A549 (cell line): ENCODE measurements around the gene CDT1. TPM values are rescaled to one million over a fixed set of nuclear protein-coding genes. Genes with fewer than 3 reads are reported as not detected.

ENCODE experiments used
- ATAC-seq, 2 experiments: fragments of 200-7000 bp in 1 of 2; fragments of >200 bp in 1 of 2; cut with Nextera tagmentation in 1 of 2; cut with Tn5 transposase in 1 of 2; 3 replicates each; pipeline versions ENCODE4 v1.8.0 to v1.9.1; 2018 to 2020; ENCODE audit warnings: mild to moderate bottlenecking in 1 of 2, moderate library complexity in 1 of 2
- CTCF ChIA-PET: fragments of 300-600 bp; sonication (Branson Sonifier 250); formaldehyde crosslinking; extraction: SDS; loops from one replicate; lab custom pipeline; 2021; ENCODE audit warnings: antibody characterized with exemption, inconsistent platforms; lab: Yijun Ruan, JAX
- POLR2A ChIA-PET: fragments of 350-600 bp; formaldehyde crosslinking; extraction: SDS; loops from one replicate; lab custom pipeline; 2021; ENCODE audit warnings: antibody characterized with exemption, inconsistent platforms; lab: Yijun Ruan, JAX
- DNase-seq, 2 experiments: peaks; one replicate each; pipeline versions ENCODE4 v3.0.0 to v3.0.0-alpha.2; 2011 to 2016; ENCODE audit warnings: low read depth in 1 of 2, low spot score in 1 of 2
- FAIRE-seq: peaks from 2 replicates; lab custom pipeline; 2011; peaks lifted over from hg19 to GRCh38; lab: Jason Lieb, UNC
- H3K27ac ChIP-seq, 2 experiments: fragments of >200 bp; sonication (Bioruptor Twin); formaldehyde crosslinking; 3 replicates each; pipeline ENCODE4 v1.5.1; 2016 to 2017
- H3K4me1 ChIP-seq: fragments of >200 bp; sonication (Bioruptor Twin); formaldehyde crosslinking; 3 replicates; pipeline ENCODE4 v1.6.1; 2016
- H3K4me2 ChIP-seq: fragments of >200 bp; sonication (Bioruptor Twin); formaldehyde crosslinking; 3 replicates; pipeline ENCODE4 v1.6.1; 2016
- H3K4me3 ChIP-seq: fragments of >200 bp; sonication (Bioruptor Twin); formaldehyde crosslinking; 3 replicates; pipeline ENCODE4 v1.5.1; 2016
- H3K9me3 ChIP-seq: fragments of >200 bp; sonication (Bioruptor Twin); formaldehyde crosslinking; 3 replicates; pipeline ENCODE4 v1.6.1; 2016
- BHLHE40 ChIP-seq: IDR thresholded peaks from 2 replicates; pipeline ENCODE4 v1.6.1; 2012; ENCODE audit warnings: low read depth, low read length, inconsistent platforms
- CBX2 ChIP-seq: fragments of 200-600 bp; sonication (generic); IDR thresholded peaks from 2 replicates; pipeline ENCODE4 v1.6.1; 2016; ENCODE audit warnings: low read depth, mild to moderate bottlenecking, borderline replicate concordance
- CBX8 ChIP-seq: fragments of 200-600 bp; sonication (generic); IDR thresholded peaks from 2 replicates; pipeline ENCODE4 v1.6.1; 2016
- CHD2 ChIP-seq: fragments of 150-350 bp; IDR thresholded peaks from 2 replicates; pipeline ENCODE4 v1.6.1; 2014; ENCODE audit warnings: low read length; ENCODE audit not compliant: partially characterized antibody
- FOSL2 ChIP-seq, 2 experiments: fragments of 450-650 bp in 1 of 2; fragments of >200 bp in 1 of 2; sonication (Bioruptor Twin) in 1 of 2; formaldehyde crosslinking; IDR thresholded peaks; 2 replicates each; pipeline versions ENCODE4 v1.5.0 to v1.6.1; 2016 to 2020; ENCODE audit warnings: mild to moderate bottlenecking in 1 of 2, moderate library complexity in 1 of 2
- FOXS1 ChIP-seq: fragments of 250-450 bp; sonication (Bioruptor Pico); IDR thresholded peaks from 2 replicates; pipeline ENCODE4 v1.5.0; 2020; ENCODE audit warnings: mild to moderate bottlenecking, moderate library complexity
- HOXA7 ChIP-seq: fragments of 250-450 bp; sonication (Bioruptor Pico); IDR thresholded peaks from 2 replicates; pipeline ENCODE4 v1.5.0; 2020; ENCODE audit warnings: mild to moderate bottlenecking, moderate library complexity
- JUN ChIP-seq, 2 experiments: fragments of >200 bp; sonication (Bioruptor Twin); formaldehyde crosslinking; IDR thresholded peaks; 2 replicates in 1 of 2; 3 replicates in 1 of 2; pipeline ENCODE4 v1.6.1; 2016 to 2017
- KDM1A ChIP-seq: fragments of 200-600 bp; sonication (generic); IDR thresholded peaks from 2 replicates; pipeline ENCODE4 v1.6.1; 2016; ENCODE audit warnings: low read depth, mild to moderate bottlenecking
- MAFK ChIP-seq: fragments of 450-650 bp; IDR thresholded peaks from 2 replicates; pipeline ENCODE4 v1.6.1; 2014; ENCODE audit not compliant: partially characterized antibody
- MYC ChIP-seq: IDR thresholded peaks from 2 replicates; pipeline ENCODE4 v1.6.1; 2012; ENCODE audit warnings: mild to moderate bottlenecking, inconsistent platforms, low read length, improper control_type of control experiment, borderline replicate concordance
- NPAS2 ChIP-seq: fragments of 250-450 bp; sonication (Bioruptor Pico); IDR thresholded peaks from 2 replicates; pipeline ENCODE4 v1.8.0; 2022; ENCODE audit warnings: mild to moderate bottlenecking, moderate library complexity, borderline replicate concordance
- PHF8 ChIP-seq: fragments of 200-600 bp; sonication (generic); IDR thresholded peaks from 2 replicates; pipeline ENCODE4 v1.6.1; 2016; ENCODE audit warnings: low read depth, mild to moderate bottlenecking, antibody characterized with exemption, moderate library complexity, borderline replicate concordance
- POLR2A ChIP-seq: IDR thresholded peaks from 2 replicates; pipeline ENCODE4 v1.6.1; 2012; ENCODE audit warnings: mild to moderate bottlenecking, low read length
- RARB ChIP-seq: fragments of 250-450 bp; sonication (Bioruptor Pico); IDR thresholded peaks from 2 replicates; pipeline ENCODE4 v1.8.0; 2021; ENCODE audit warnings: mild to moderate bottlenecking, moderate library complexity
- SREBF2 ChIP-seq: fragments of 450-650 bp; IDR thresholded peaks from 2 replicates; pipeline ENCODE4 v1.6.1; 2014; ENCODE audit warnings: mild to moderate bottlenecking, moderate library complexity
- TFCP2L1 ChIP-seq: fragments of 250-450 bp; sonication (Bioruptor Pico); IDR thresholded peaks from 2 replicates; pipeline ENCODE4 v1.5.0; 2021; ENCODE audit warnings: mild to moderate bottlenecking
- TP53 ChIP-seq: fragments of 250-450 bp; sonication (Bioruptor Pico); IDR thresholded peaks from 2 replicates; pipeline ENCODE4 v1.5.0; 2021; ENCODE audit warnings: mild to moderate bottlenecking, moderate library complexity
- WGBS: methylation state at CpG from one replicate; pipeline ENCODE4 v1.1.6; 2017; ENCODE audit errors: missing lambda C conversion rate; 5-methylcytosine and 5-hydroxymethylcytosine counted together
- polyA plus RNA-seq, 4 experiments: library from polyadenylated mRNA; depleted of rRNA in 3 of 4; stranded (reverse); fragments of >200 nt; fragmentation: RNase III in 1 of 4; extraction: RNeasy Plus Mini Kit Qiagen cat#74134 plus additional on column Dnase treatment in 1 of 4; gene quantifications; 2 replicates in 3 of 4; 3 replicates in 1 of 4; pipeline ENCODE4 v1.2.3, GENCODE V29; 2011 to 2017
- TF ChIP-seq, protein P1 (sequence below): IDR thresholded peaks from 2 replicates; pipeline ENCODE4 v1.6.1; 2012
- TF ChIP-seq, protein P2 (sequence below): IDR thresholded peaks from 2 replicates; pipeline ENCODE4 v1.6.1; 2012
- TF ChIP-seq, protein P3 (sequence below): fragments of >200 bp; sonication (Bioruptor Twin); formaldehyde crosslinking; IDR thresholded peaks from 2 replicates; pipeline ENCODE4 v1.6.1; 2016
- TF ChIP-seq, protein P4 (sequence below): fragments of >200 bp; sonication (Bioruptor Twin); formaldehyde crosslinking; IDR thresholded peaks from 3 replicates; pipeline ENCODE4 v1.6.1; 2016
- TF ChIP-seq, protein P5 (sequence below): IDR thresholded peaks from 2 replicates; pipeline ENCODE4 v1.6.1; 2012; ENCODE audit warnings: low read depth, borderline replicate concordance
- TF ChIP-seq, protein P6 (sequence below): fragments of 450-650 bp; IDR thresholded peaks from 2 replicates; pipeline ENCODE4 v1.6.1; 2014; ENCODE audit warnings: antibody characterized with exemption

CDT1 gene
- polyA plus RNA-seq, 2 of the 4 experiments (the other 2 are of a cell fraction) = 3.8 to 16.0 TPM

DNA sequence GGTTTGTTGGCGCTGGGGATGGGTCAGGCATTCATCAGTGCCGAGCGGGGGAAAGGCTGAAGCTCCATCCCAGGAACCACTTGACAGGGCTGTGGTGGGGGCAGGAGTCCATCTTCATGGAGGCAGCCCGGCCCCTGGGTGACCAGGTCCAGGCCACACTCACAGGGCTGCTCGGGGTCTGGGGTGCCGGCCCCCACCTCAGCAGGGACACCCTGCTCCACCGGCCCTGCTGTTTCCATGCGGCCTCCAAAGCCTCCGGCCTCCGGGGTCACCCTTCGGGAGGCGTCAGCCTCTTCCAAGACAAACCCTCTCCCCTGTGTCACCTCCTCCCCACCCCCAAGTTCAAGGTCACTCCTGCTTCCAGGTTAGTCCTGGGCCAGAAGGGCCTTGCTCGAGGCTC lies 31.1 kb downstream of the CDT1 start (continued):
- TF ChIP-seq, protein P1, sequence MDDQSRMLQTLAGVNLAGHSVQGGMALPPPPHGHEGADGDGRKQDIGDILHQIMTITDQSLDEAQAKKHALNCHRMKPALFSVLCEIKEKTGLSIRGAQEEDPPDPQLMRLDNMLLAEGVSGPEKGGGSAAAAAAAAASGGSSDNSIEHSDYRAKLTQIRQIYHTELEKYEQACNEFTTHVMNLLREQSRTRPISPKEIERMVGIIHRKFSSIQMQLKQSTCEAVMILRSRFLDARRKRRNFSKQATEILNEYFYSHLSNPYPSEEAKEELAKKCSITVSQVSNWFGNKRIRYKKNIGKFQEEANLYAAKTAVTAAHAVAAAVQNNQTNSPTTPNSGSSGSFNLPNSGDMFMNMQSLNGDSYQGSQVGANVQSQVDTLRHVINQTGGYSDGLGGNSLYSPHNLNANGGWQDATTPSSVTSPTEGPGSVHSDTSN = no peak
- TF ChIP-seq CBX2 (no peak), TFCP2L1 (CRISPR knock-in tag) (no peak)

DNA sequence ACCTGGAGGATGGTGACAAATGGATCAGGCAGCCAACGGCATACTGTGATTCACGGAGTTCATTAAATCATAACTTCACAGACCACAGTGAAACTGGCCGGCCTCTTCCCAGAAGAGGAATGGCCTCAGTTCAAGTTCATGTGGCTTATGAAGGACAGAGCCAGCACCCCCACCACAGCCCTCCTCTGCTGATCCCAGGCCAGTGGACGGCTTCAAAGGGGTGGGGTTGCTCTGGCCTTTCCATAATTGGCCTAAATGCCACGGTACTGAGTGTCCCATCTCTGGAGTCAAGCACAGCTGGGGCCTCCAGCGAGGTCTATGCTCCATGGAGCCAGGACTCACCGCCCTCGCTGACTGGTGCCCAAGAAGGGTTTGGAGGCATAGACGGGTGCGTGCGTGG lies 31.8 kb downstream of the CDT1 start:
- FAIRE-seq = no peak
- ChIA-PET POLR2A (no interaction called here), CTCF (interaction anchor here (0.7 to 1.0 kb wide), 2 partner anchors 10 to 19 kb away, joined by 3 read pairs; no protein-coding TSS in a partner anchor)
- ATAC-seq = no peak
- no peaks in the 10 kb centered on the region for H3K4me1 ChIP-seq
- TF ChIP-seq SREBF2 = no peak
- TF ChIP-seq KDM1A = no peak
- TF ChIP-seq, all 56 proteins: peak for 0
- no peak for DNase-seq
- Histone ChIP-seq H3K9me3 (no peaks in the 10 kb centered on the region), H3K4me2 (no peak overlapping the region), H3K27ac (no peak overlapping the region), H3K4me3 (no peak overlapping the region)
- WGBS = 90% methylated on average over 11 of the region's 11 CpGs

DNA sequence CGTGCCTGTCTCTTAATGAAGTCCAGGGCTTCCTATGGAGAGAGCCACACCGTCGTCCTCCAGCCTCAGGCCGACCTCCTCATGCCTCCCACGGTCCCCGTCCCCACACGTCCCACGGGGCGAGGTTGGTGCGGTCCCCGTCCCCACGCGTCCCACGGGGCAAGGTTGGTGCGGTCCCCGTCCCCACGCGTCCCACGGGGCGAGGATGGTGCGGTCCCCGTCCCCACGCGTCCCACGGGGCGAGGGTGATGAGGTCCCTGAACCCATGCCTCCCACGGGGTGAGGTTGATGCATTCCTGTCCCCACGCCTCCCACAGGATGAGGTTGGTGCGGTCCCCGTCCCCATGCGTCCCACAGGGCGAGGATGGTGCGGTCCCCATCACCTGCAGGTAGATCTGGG lies 32.2 kb downstream of the CDT1 start:
- no peaks in the 10 kb centered on the region for H3K4me1 ChIP-seq
- no peak overlapping the region for H3K4me2 ChIP-seq
- WGBS = 93% methylated on average over 21 of the region's 33 CpGs
- POLR2A ChIA-PET = no interaction called here
- H3K4me3 ChIP-seq = no peak overlapping the region
- ATAC-seq (no peak), DNase-seq (no peak), FAIRE-seq (no peak)
- H3K9me3 ChIP-seq = no peaks in the 10 kb centered on the region
- H3K27ac ChIP-seq = no peak overlapping the region
- CTCF ChIA-PET = interaction anchor here (0.7 to 1.0 kb wide), 2 partner anchors 19 to 150 kb away, joined by 3 read pairs; no protein-coding TSS in a partner anchor
- TF ChIP-seq PHF8 = no peak
- TF ChIP-seq FOXS1 (CRISPR knock-in tag) = no peak
- no peak for TF ChIP-seq POLR2A
- TF ChIP-seq JUN (IDR thresholded peaks at IDR 0.05) = no peak
- no peak for TF ChIP-seq TP53 (CRISPR knock-in tag)
- TF ChIP-seq, protein P2, sequence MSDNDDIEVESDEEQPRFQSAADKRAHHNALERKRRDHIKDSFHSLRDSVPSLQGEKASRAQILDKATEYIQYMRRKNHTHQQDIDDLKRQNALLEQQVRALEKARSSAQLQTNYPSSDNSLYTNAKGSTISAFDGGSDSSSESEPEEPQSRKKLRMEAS = no peak
- TF ChIP-seq SREBF2 = no peak
- TF ChIP-seq MAFK = no peak
- no peak for TF ChIP-seq CBX8
- TF ChIP-seq RARB (CRISPR knock-in tag) = no peak
- TF ChIP-seq, protein P3, sequence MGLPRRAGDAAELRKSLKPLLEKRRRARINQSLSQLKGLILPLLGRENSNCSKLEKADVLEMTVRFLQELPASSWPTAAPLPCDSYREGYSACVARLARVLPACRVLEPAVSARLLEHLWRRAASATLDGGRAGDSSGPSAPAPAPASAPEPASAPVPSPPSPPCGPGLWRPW = no peak
- TF ChIP-seq, protein P1 = no peak
- no peak for TF ChIP-seq FOSL2 (IDR thresholded peaks at IDR 0.05)
- no peak for TF ChIP-seq FOSL2 (CRISPR knock-in tag; IDR thresholded peaks at IDR 0.05)
- TF ChIP-seq, protein P4, sequence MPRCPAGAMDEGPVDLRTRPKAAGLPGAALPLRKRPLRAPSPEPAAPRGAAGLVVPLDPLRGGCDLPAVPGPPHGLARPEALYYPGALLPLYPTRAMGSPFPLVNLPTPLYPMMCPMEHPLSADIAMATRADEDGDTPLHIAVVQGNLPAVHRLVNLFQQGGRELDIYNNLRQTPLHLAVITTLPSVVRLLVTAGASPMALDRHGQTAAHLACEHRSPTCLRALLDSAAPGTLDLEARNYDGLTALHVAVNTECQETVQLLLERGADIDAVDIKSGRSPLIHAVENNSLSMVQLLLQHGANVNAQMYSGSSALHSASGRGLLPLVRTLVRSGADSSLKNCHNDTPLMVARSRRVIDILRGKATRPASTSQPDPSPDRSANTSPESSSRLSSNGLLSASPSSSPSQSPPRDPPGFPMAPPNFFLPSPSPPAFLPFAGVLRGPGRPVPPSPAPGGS = no peak
- TF ChIP-seq BHLHE40 = no peak

DNA sequence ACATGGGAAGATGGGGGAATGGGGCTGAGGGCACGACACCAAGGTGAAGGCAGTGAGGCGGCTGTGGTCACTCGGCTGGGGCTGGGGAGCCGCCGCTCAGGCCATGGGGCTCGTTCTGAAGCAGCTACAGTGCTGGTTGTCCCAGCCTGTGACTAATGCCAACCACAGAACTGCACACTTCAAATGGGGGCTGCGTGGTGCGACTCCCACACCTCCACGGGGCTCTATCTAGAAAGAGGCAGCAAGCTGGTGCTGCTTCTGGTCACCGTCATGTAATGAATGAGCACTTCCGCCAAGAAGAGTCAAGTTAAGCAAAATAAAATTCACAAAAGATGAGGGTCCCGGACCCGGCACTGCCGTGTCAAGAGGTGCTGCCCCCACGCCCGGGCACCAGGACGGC lies 33.2 kb downstream of the CDT1 start:
- no peak for DNase-seq
- Histone ChIP-seq H3K4me1 (no peaks in the 10 kb centered on the region), H3K4me2 (no peak overlapping the region), H3K9me3 (no peaks in the 10 kb centered on the region), H3K4me3 (no peak overlapping the region), H3K27ac (no peak overlapping the region)
- no peak for TF ChIP-seq PHF8
- TF ChIP-seq CHD2 = no peak
- TF ChIP-seq, protein P5, sequence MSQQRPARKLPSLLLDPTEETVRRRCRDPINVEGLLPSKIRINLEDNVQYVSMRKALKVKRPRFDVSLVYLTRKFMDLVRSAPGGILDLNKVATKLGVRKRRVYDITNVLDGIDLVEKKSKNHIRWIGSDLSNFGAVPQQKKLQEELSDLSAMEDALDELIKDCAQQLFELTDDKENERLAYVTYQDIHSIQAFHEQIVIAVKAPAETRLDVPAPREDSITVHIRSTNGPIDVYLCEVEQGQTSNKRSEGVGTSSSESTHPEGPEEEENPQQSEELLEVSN = no peak
- TF ChIP-seq NPAS2 (CRISPR knock-in tag) = no peak
- no peak for TF ChIP-seq CBX2
- TF ChIP-seq, protein P6, sequence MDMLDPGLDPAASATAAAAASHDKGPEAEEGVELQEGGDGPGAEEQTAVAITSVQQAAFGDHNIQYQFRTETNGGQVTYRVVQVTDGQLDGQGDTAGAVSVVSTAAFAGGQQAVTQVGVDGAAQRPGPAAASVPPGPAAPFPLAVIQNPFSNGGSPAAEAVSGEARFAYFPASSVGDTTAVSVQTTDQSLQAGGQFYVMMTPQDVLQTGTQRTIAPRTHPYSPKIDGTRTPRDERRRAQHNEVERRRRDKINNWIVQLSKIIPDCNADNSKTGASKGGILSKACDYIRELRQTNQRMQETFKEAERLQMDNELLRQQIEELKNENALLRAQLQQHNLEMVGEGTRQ = no peak
- TF ChIP-seq MYC = no peak
- TF ChIP-seq KDM1A = no peak
- TF ChIP-seq HOXA7 (CRISPR knock-in tag) = no peak
- POLR2A ChIA-PET = no interaction called here
- CTCF ChIA-PET = interaction anchor here (0.6 kb wide), 1 partner anchor 52 kb away, joined by 3 read pairs; no protein-coding TSS in a partner anchor
- FAIRE-seq = no peak
- no peak for ATAC-seq
- 88% methylated on average over 17 of the region's 17 CpGs for WGBS
